Mesothelial cell of epicardium (in vitro differentiated cells): ENCODE results near the gene ARL8A. TPM values are rescaled to one million over a fixed set of nuclear protein-coding genes. Genes with fewer than 3 reads are reported as not detected.

Experiments
- DNase-seq, 2 experiments: peaks; one replicate each; pipeline ENCODE4 v3.0.0; 2021; ENCODE audit warnings: low spot score in 2 of 2; ENCODE audit not compliant: unreplicated experiment in 2 of 2
- H3K27ac Mint-ChIP-seq: 2 replicates; pipeline ENCODE4 v1.8.0; 2021; ENCODE audit warnings: mixed read lengths
- H3K27me3 Mint-ChIP-seq: 2 replicates; pipeline ENCODE4 v1.8.0; 2021; ENCODE audit warnings: low read depth, mixed read lengths
- H3K36me3 Mint-ChIP-seq: 2 replicates; pipeline ENCODE4 v1.8.0; 2021; ENCODE audit warnings: mixed read lengths
- H3K4me1 Mint-ChIP-seq: 2 replicates; pipeline ENCODE4 v1.8.0; 2021; ENCODE audit warnings: mixed read lengths
- H3K4me3 Mint-ChIP-seq: 2 replicates; pipeline ENCODE4 v1.8.0; 2021; ENCODE audit warnings: mild to moderate bottlenecking, moderate library complexity, mixed read lengths
- H3K9me3 Mint-ChIP-seq: 2 replicates; pipeline ENCODE4 v1.8.0; 2021; ENCODE audit warnings: mixed read lengths
- CTCF ChIP-seq: fragments of 200-600 bp; sonication (generic); IDR thresholded peaks from one replicate; pipeline ENCODE4 v1.5.0; 2021; ENCODE audit warnings: antibody characterized with exemption; ENCODE audit not compliant: unreplicated experiment
- total RNA-seq: library from RNA; stranded (reverse); gene quantifications from 3 replicates; pipeline ENCODE4 v1.2.1, GENCODE V29; 2021

The ARL8A gene
- total RNA-seq, 1 donor from 2014 or later, result 79.6 TPM

GRCh38 chr1:202124142-202124541 is 20.4 kb downstream of the ARL8A start:
- peaks cover 2% of the 10 kb centered on the region for H3K27me3 Mint-ChIP-seq
- peaks cover 2% of the 10 kb centered on the region for H3K4me1 Mint-ChIP-seq
- no peak for TF ChIP-seq CTCF

GRCh38 chr1:202123336-202123813 is 21.2 kb downstream of the ARL8A start:
- peaks cover 2% of the 10 kb centered on the region for H3K27me3 Mint-ChIP-seq
- no peak for TF ChIP-seq CTCF
- no peak for DNase-seq
- H3K9me3 Mint-ChIP-seq, result no peaks in the 10 kb centered on the region
- peaks cover 2% of the 10 kb centered on the region for H3K4me1 Mint-ChIP-seq
- H3K27ac Mint-ChIP-seq, result no peak overlapping the region
- H3K4me3 Mint-ChIP-seq, result no peak overlapping the region
- H3K36me3 Mint-ChIP-seq, result no peaks in the 10 kb centered on the region

More at GRCh38 chr1:202124142-202124541, 20.4 kb downstream of the ARL8A start:
- H3K36me3 Mint-ChIP-seq, result peaks cover 1% of the 10 kb centered on the region
- DNase-seq, result no peak
- no peaks in the 10 kb centered on the region for H3K9me3 Mint-ChIP-seq
- H3K27ac Mint-ChIP-seq, result no peak overlapping the region
- H3K4me3 Mint-ChIP-seq, result no peak overlapping the region

GRCh38 chr1:202122639-202123335 is 21.8 kb downstream of the ARL8A start, which contains the start of gene GPR37L1:
Gene GPR37L1, plus strand, starts transcription at chr1:202122917. Its CDS starts 47 bp downstream, at chr1:202122964.
- Mint-ChIP-seq H3K27ac (peak within 1 kb of the TSS; percentile 11), H3K4me1 (peaks cover 2% of the 10 kb centered on the region)

GRCh38 chr1:202121006-202121405 is 23.5 kb downstream of the ARL8A start:
- DNase-seq, result no peak
- no peak for TF ChIP-seq CTCF
- Mint-ChIP-seq H3K4me1 (peaks cover 2% of the 10 kb centered on the region), H3K27me3 (peaks cover 2% of the 10 kb centered on the region), H3K36me3 (no peaks in the 10 kb centered on the region), H3K27ac (no peak overlapping the region), H3K4me3 (no peak overlapping the region), H3K9me3 (no peaks in the 10 kb centered on the region)

More at GRCh38 chr1:202122639-202123335, 21.8 kb downstream of the ARL8A start, which contains the start of gene GPR37L1:
- Mint-ChIP-seq H3K36me3 (no peaks in the 10 kb centered on the region), H3K27me3 (peaks cover 2% of the 10 kb centered on the region), H3K4me3 (no peak within 1 kb of the TSS), H3K9me3 (no peaks in the 10 kb centered on the region)
- no peak for DNase-seq
- TF ChIP-seq CTCF, result no peak

- H3K36me3 Mint-ChIP-seq, result no peaks in the 10 kb centered on the region
- no peaks in the 10 kb centered on the region for H3K27me3 Mint-ChIP-seq
- peak overlapping the region; percentile 52 for H3K27ac Mint-ChIP-seq
- H3K4me3 Mint-ChIP-seq, result no peak overlapping the region
- TF ChIP-seq CTCF, result no peak
- no peak for DNase-seq
- peaks cover 26% of the 10 kb centered on the region for H3K4me1 Mint-ChIP-seq
- no peaks in the 10 kb centered on the region for H3K9me3 Mint-ChIP-seq
These were observed 26.6 kb downstream of the ARL8A start for GRCh38 chr1:202117898-202118371.
